Measurements from ENCODE around the gene ERC2.

ERC2 gene

GRCh38 chr3:55790596-55791350 lies 677.5 kb downstream of the ERC2 start:
- Histone ChIP-seq H3K9me3 (no peaks in the 10 kb centered on the region), H3K27me3 (no peaks in the 10 kb centered on the region), H3K36me3 (no peaks in the 10 kb centered on the region), H3K4me3 (ENCODE audit: low read depth, low read length) (no peak overlapping the region), H3K4me1 (no peaks in the 10 kb centered on the region)
- TF ChIP-seq CTCF (IDR thresholded peaks at IDR 0.05; ENCODE audit: low read depth, low read length) = no peak
- DNase-seq = no peak

- Histone ChIP-seq H3K36me3 (no peaks in the 10 kb centered on the region), H3K9me3 (no peaks in the 10 kb centered on the region), H3K27me3 (no peaks in the 10 kb centered on the region), H3K4me1 (no peaks in the 10 kb centered on the region), H3K4me3 (ENCODE audit: low read depth, low read length) (no peak overlapping the region)
- no peak for DNase-seq
- TF ChIP-seq CTCF (IDR thresholded peaks at IDR 0.05; ENCODE audit: low read depth, low read length) = no peak
Measured at GRCh38 chr3:55789516-55789915, 678.8 kb downstream of the ERC2 start.

DNA sequence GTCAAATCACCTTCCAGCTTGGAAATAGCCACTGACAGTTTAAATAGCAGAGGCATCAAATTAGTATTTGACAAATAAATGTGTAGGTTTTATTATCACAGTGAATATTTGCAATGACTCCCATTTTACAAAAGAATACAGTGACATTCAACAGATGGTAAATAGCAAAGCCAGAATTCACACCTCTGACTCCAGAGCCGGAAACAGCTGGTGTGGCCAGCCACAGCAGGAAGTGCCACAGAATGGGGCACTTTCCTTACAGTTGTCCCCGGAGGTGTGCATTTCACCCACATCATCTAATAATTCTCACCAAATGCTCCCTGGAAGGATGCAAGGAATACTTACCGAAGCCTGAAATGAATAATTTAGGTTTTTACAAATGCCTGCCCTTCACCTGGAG lies 685.5 kb downstream of the ERC2 start:
- Histone ChIP-seq H3K4me3 (ENCODE audit: low read depth, low read length) (no peak overlapping the region), H3K27me3 (no peaks in the 10 kb centered on the region), H3K9me3 (no peaks in the 10 kb centered on the region), H3K36me3 (no peaks in the 10 kb centered on the region), H3K4me1 (no peaks in the 10 kb centered on the region)
- no peak for TF ChIP-seq CTCF (IDR thresholded peaks at IDR 0.05; ENCODE audit: low read depth, low read length)
- DNase-seq = no peak

- TF ChIP-seq CTCF (IDR thresholded peaks at IDR 0.05; ENCODE audit: low read depth, low read length) = no peak
- H3K27me3 ChIP-seq = no peaks in the 10 kb centered on the region
- H3K36me3 ChIP-seq = no peaks in the 10 kb centered on the region
- no peak for DNase-seq
- no peaks in the 10 kb centered on the region for H3K9me3 ChIP-seq
- H3K4me1 ChIP-seq = no peaks in the 10 kb centered on the region
- H3K4me3 ChIP-seq (ENCODE audit: low read depth, low read length) = no peak overlapping the region
Measured at GRCh38 chr3:55782351-55782750, 685.9 kb downstream of the ERC2 start.

- Histone ChIP-seq H3K9me3 (no peaks in the 10 kb centered on the region), H3K36me3 (no peaks in the 10 kb centered on the region), H3K27me3 (no peaks in the 10 kb centered on the region), H3K4me1 (no peaks in the 10 kb centered on the region), H3K4me3 (ENCODE audit: low read depth, low read length) (no peak overlapping the region)
- no peak for DNase-seq
- TF ChIP-seq CTCF (IDR thresholded peaks at IDR 0.05; ENCODE audit: low read depth, low read length) = no peak
Measured at GRCh38 chr3:55780913-55781312, 687.4 kb downstream of the ERC2 start.

DNA sequence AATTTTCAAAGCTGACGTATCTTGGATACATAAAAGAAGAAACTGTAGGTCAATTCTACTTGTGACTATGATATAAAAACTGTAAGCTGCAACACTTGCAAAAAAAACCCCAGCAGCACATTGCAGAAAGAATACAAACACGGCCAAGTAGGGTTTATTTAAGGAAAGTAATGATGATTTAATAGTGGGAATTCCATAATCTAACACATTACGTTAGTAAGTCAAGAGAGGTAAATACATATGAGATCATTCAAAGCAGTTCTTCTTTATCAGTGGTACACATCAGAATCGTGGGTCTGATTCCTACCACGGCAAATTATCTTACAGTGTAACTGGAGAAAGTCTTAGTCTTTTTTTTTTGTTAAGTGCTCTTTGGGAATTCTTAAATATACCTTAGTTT lies 688.7 kb downstream of the ERC2 start:
- DNase-seq = no peak
- H3K4me3 ChIP-seq (ENCODE audit: low read depth, low read length) = no peak overlapping the region
- H3K4me1 ChIP-seq = no peaks in the 10 kb centered on the region
- no peak for TF ChIP-seq CTCF (IDR thresholded peaks at IDR 0.05; ENCODE audit: low read depth, low read length)
- no peaks in the 10 kb centered on the region for H3K9me3 ChIP-seq
- H3K36me3 ChIP-seq = no peaks in the 10 kb centered on the region
- H3K27me3 ChIP-seq = no peaks in the 10 kb centered on the region
